CD8-positive, alpha-beta memory T cell (primary cell): ENCODE results near the gene ZBP1. TPM values are rescaled to one million over a fixed set of nuclear protein-coding genes. Genes with fewer than 3 reads are reported as not detected.
"Not testable (repeated sequence)": the region's sequence is repeated elsewhere in the genome, so short reads cannot be mapped to it uniquely, and the experiment has no call there.

Experiments used
- CTCF ChIA-PET: fragments of 350-600 bp; sonication (Branson Sonifier 250); formaldehyde crosslinking; loops from one replicate; lab custom pipeline; 2021; ENCODE audit warnings: antibody characterized with exemption; lab: Charles Lee
- POLR2A ChIA-PET: fragments of 350-600 bp; sonication (Branson Sonifier 250); formaldehyde crosslinking; loops from one replicate; lab custom pipeline; 2021; ENCODE audit warnings: antibody characterized with exemption; lab: Charles Lee
- DNase-seq, 5 donors: peaks; one replicate each; pipeline versions ENCODE4 v3.0.0 to v3.0.0-alpha.2; 2020 to 2022; ENCODE audit warnings: mixed read lengths in 1 of 5
- H3K27ac ChIP-seq: one replicate; pipeline ENCODE4 v1.7.0; 2013; ENCODE audit warnings: low read depth, mild to moderate bottlenecking, low read length, moderate library complexity
- H3K27me3 ChIP-seq: 2 replicates; pipeline ENCODE4 v1.7.0; 2013; ENCODE audit warnings: low read length, mild to moderate bottlenecking; ENCODE audit not compliant: insufficient read depth, poor library complexity, severe bottlenecking
- H3K36me3 ChIP-seq: 2 replicates; pipeline ENCODE4 v1.7.0; 2013; ENCODE audit warnings: mild to moderate bottlenecking, low read length, moderate library complexity; ENCODE audit not compliant: insufficient read depth
- H3K4me1 ChIP-seq: 2 replicates; pipeline ENCODE4 v1.7.0; 2013; ENCODE audit warnings: mild to moderate bottlenecking, low read length, moderate library complexity; ENCODE audit not compliant: insufficient read depth
- H3K4me3 ChIP-seq: 2 replicates; pipeline ENCODE4 v1.7.0; 2013; ENCODE audit warnings: mild to moderate bottlenecking, low read length
- H3K9me3 ChIP-seq: 2 replicates; pipeline ENCODE4 v1.7.0; 2013; ENCODE audit warnings: mild to moderate bottlenecking, low read length
- H3K27ac Mint-ChIP-seq, 8 donors: one replicate each; pipeline ENCODE4 v1.8.0; 2020 to 2021; ENCODE audit warnings: mixed read lengths in 8 of 8, mild to moderate bottlenecking in 6 of 8, inconsistent platforms in 3 of 8, moderate library complexity in 3 of 8
- H3K27me3 Mint-ChIP-seq, 2 donors: one replicate each; pipeline ENCODE4 v1.8.0; 2020 to 2021; ENCODE audit warnings: mixed read lengths in 2 of 2, mild to moderate bottlenecking in 1 of 2, moderate library complexity in 1 of 2
- H3K36me3 Mint-ChIP-seq, 3 donors: one replicate each; pipeline ENCODE4 v1.8.0; 2020 to 2021; ENCODE audit warnings: mixed read lengths in 3 of 3, inconsistent platforms in 1 of 3, mild to moderate bottlenecking in 1 of 3
- H3K4me1 Mint-ChIP-seq, 3 donors: one replicate each; pipeline ENCODE4 v1.8.0; 2020 to 2021; ENCODE audit warnings: mixed read lengths in 3 of 3, inconsistent platforms in 1 of 3, mild to moderate bottlenecking in 1 of 3
- H3K4me3 Mint-ChIP-seq, 7 donors: one replicate each; pipeline ENCODE4 v1.8.0; 2020 to 2021; ENCODE audit warnings: mixed read lengths in 7 of 7, mild to moderate bottlenecking in 6 of 7, moderate library complexity in 4 of 7, inconsistent platforms in 2 of 7
- H3K9me3 Mint-ChIP-seq, 5 donors: one replicate each; pipeline ENCODE4 v1.8.0; 2020 to 2022; ENCODE audit warnings: mixed read lengths in 5 of 5, mild to moderate bottlenecking in 3 of 5, moderate library complexity in 2 of 5, inconsistent platforms in 1 of 5
- polyA plus RNA-seq: library from polyadenylated mRNA; unstranded; fragments of 300-500 nt; fragmentation: Illumina TruSeq; gene quantifications from one replicate; pipeline ENCODE4 v1.2.3, GENCODE V29; 2021
- total RNA-seq, 2 experiments: library from RNA; stranded (reverse); gene quantifications; one replicate each; pipeline ENCODE4 v1.2.3, GENCODE V29; 2021

The ZBP1 gene
- total and polyA plus RNA-seq, 3 experiments from 2014 or later: 1.8 to 14.6 (median 2.4) TPM

DNA sequence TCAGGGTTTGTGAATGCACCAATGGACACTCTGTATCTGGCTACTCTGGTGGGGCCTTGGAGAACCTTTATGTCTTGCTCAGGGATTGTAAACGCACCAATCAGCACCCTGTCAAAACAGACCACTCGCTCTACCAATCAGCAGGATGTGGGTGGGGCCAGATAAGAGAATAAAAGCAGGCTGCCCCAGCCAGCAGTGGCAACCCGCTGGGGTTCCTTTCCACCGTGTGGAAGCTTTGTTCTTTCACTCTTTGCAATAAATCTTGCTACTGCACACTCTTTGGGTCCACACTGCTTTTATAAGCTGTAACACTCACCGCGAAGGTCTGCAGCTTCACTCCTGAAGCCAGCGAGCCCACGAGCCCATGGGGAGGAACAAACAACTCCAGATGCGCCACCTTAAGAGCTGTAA, 9.3 kb upstream of the ZBP1 start:
- DNase-seq: peak in 1 of 5 donors; percentile 48
- H3K9me3 ChIP-seq, H3K27me3 Mint-ChIP-seq, H3K27me3 ChIP-seq, H3K36me3 ChIP-seq, H3K27ac ChIP-seq: not testable (repeated sequence)
- CTCF ChIA-PET: interaction anchor here (1.3 to 4.1 kb wide), 4 partner anchors 10 to 33 kb away, joined by 5 to 48 read pairs (median 10); partner anchors contain the start of gene ZBP1
- H3K9me3 Mint-ChIP-seq: peaks cover 0 to 12% (median 4%) of the 10 kb centered on the region in 5 donors
- Histone ChIP-seq H3K4me3 (peak overlapping the region; percentile 47), H3K4me1 (peaks cover 65% of the 10 kb centered on the region)
- H3K4me3 Mint-ChIP-seq: peak overlapping the region; percentile 76 to 90 (median 86)
- peak overlapping the region; percentile 92 to 99 (median 96) for H3K27ac Mint-ChIP-seq
- H3K4me1 Mint-ChIP-seq: peaks cover 63 to 90% (median 88%) of the 10 kb centered on the region in 3 donors
- peaks cover 0 to 16% (median 3%) of the 10 kb centered on the region in 3 donors for H3K36me3 Mint-ChIP-seq
- POLR2A ChIA-PET: interaction anchor here (0.6 to 4.0 kb wide), 4 partner anchors 10 to 237 kb away, joined by 4 to 46 read pairs (median 5); partner anchors contain the start of gene ZBP1

DNA sequence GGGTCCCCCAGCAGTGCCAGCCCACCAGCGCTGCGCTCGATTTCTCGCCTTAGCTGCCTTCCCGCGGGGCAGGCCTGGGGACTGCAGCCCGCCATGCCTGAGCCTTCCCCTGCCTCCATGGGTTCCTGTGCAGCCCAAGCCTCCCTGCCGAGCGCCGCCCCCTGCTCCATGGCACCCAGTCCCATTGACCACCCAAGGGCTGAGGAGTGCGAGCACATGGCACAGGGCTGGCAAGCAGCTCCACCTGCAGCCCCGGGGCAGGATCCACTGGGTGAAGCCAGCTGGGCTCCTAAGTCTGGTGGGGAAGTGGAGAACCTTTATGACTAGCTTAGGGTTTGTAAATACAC, 8.7 kb upstream of the ZBP1 start:
- not testable (repeated sequence) for H3K4me3 ChIP-seq, H3K27me3 Mint-ChIP-seq, H3K27me3 ChIP-seq, H3K27ac ChIP-seq, H3K9me3 ChIP-seq, H3K9me3 Mint-ChIP-seq, DNase-seq, H3K36me3 ChIP-seq
- POLR2A ChIA-PET: interaction anchor here (1.2 to 4.0 kb wide), 4 partner anchors 9 to 236 kb away, joined by 4 to 46 read pairs (median 4); partner anchors contain the start of gene ZBP1
- CTCF ChIA-PET: interaction anchor here (1.4 to 4.1 kb wide), 5 partner anchors 10 to 32 kb away, joined by 3 to 48 read pairs (median 7); partner anchors contain the start of gene ZBP1
- Mint-ChIP-seq H3K27ac (peak overlapping the region; percentile 92 to 99 (median 96)), H3K4me1 (peaks cover 57 to 84% (median 82%) of the 10 kb centered on the region in 3 donors), H3K36me3 (peaks cover 0 to 16% (median 3%) of the 10 kb centered on the region in 3 donors), H3K4me3 (peak overlapping the region in 6 of 7 donors; percentile 81 to 90 (median 86))
- peaks cover 60% of the 10 kb centered on the region for H3K4me1 ChIP-seq

DNA sequence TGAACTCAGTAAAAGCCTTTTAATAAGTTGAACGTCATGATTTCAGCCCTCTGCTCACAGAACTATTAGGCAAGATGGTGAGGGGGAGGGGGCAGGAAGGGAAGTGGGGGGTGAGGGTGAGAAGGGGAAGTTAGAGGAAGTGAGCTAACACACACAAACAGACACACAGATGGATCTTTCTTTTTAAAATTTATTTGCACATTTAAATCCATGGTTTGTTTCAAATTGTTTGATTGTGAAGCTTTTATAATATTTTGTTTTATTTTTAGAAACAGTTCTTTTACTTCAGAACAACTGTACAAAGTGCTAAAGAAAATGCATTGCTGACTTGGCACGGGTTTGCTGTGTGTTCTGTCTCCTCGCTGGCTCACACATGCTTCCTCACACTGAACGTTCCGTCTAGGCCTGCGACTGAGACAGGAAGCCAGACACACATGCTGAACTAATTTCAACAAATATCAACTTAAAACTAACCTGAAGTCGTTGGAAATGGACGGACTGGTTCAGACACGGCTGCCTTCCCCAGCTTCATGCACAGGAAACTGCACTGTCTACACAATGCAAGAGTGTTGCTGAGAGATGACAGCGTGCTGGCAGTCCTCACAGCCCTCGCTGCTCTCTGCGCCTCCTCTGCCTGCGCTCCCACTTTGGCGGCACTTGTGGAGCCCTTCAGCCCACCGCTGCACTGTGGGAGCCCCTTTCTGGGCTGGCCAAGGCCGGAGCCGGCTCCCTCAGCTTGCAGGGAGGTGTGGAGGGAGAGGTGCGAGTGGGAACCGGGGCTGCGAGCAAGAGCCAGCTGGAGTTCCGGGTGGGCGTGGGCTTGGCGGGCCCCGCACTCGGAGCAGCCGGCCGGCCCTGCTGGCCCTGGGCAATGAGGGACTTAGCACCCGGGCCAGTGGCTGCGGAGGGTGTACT, 8.1 kb upstream of the ZBP1 start:
- H3K4me3 ChIP-seq: peak overlapping the region; percentile 66
- CTCF ChIA-PET: interaction anchor here (0.8 to 4.1 kb wide), 8 partner anchors 9 to 32 kb away, joined by 3 to 48 read pairs (median 6); partner anchors contain the start of gene ZBP1
- peak overlapping the region; percentile 93 to 100 (median 98) for H3K27ac Mint-ChIP-seq
- peaks cover 54% of the 10 kb centered on the region for H3K4me1 ChIP-seq
- peak overlapping the region; percentile 68 for H3K27ac ChIP-seq
- peaks cover 0 to 16% (median 3%) of the 10 kb centered on the region in 3 donors for H3K36me3 Mint-ChIP-seq
- H3K36me3 ChIP-seq: no peaks in the 10 kb centered on the region
- peak overlapping the region; percentile 61 to 96 (median 86) for H3K4me3 Mint-ChIP-seq
- POLR2A ChIA-PET: interaction anchor here (1.0 to 4.0 kb wide), 5 partner anchors 9 to 236 kb away, joined by 4 to 46 read pairs (median 5); partner anchors contain the start of genes PMEPA1 and ZBP1
- peaks cover 0 to 7% (median 2%) of the 10 kb centered on the region in 5 donors for H3K9me3 Mint-ChIP-seq
- H3K9me3 ChIP-seq: no peaks in the 10 kb centered on the region
- H3K27me3 ChIP-seq: no peaks in the 10 kb centered on the region
- peaks cover 53 to 78% (median 78%) of the 10 kb centered on the region in 3 donors for H3K4me1 Mint-ChIP-seq
- DNase-seq: peak; percentile 42 to 80 (median 68)
- H3K27me3 Mint-ChIP-seq: peaks cover 0 to 9% of the 10 kb centered on the region in 2 donors

DNA sequence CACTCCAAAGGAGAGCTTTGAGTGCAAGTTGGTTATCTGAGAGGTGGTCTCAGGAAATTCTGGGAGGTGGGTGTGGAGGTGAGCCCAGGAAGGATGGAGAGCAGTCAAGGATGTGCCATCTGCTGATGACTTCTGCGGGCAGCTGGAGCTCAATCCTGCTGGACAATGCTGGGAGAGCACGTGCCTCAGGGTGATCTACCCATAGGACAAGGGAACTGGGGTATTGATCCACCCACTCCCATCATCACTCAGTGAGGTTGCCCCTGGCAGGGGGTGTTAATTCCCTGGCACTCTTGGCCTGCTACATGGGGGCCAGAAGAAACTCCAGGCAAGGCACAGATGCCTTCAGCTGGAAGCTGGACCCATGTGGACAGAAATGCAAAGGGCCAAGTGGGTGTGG, 7.1 kb upstream of the ZBP1 start:
- Mint-ChIP-seq H3K4me3 (peak overlapping the region in 6 of 7 donors; percentile 61 to 96 (median 86)), H3K36me3 (peaks cover 0 to 16% (median 3%) of the 10 kb centered on the region in 3 donors), H3K27me3 (peaks cover 0 to 9% of the 10 kb centered on the region in 2 donors), H3K4me1 (peaks cover 54 to 77% (median 75%) of the 10 kb centered on the region in 3 donors), H3K9me3 (peaks cover 0 to 7% (median 2%) of the 10 kb centered on the region in 5 donors), H3K27ac (peak overlapping the region; percentile 93 to 100 (median 98))
- POLR2A ChIA-PET: interaction anchor here (1.0 to 4.0 kb wide), 3 partner anchors 8 to 83 kb away, joined by 4 to 46 read pairs (median 6); partner anchors contain the start of genes PMEPA1 and ZBP1
- Histone ChIP-seq H3K4me1 (peaks cover 59% of the 10 kb centered on the region), H3K9me3 (no peaks in the 10 kb centered on the region), H3K4me3 (peak overlapping the region; percentile 66), H3K27ac (peak overlapping the region; percentile 68), H3K36me3 (no peaks in the 10 kb centered on the region), H3K27me3 (no peaks in the 10 kb centered on the region)
- DNase-seq: no peak
- CTCF ChIA-PET: interaction anchor here (1.2 to 4.1 kb wide), 5 partner anchors 8 to 31 kb away, joined by 3 to 48 read pairs (median 11); partner anchors contain the start of gene ZBP1

DNA sequence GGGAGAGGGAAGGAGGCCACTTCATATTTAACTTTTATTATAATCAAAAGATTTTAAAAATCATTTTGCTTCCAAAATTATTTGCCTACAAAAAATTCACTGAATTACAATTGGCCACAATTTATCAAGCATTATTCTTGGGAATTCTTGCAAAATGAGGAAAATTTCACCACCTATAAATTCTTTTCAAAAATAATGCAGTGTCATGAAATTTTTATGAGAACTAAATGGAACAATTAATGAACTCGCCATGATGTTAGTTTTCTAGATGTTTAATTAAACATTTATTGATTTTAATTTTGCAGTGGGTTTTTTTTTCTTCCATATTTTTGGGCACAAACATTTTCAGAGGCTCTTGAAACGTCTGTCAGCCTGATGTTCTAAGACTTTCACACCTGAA, 5.8 kb upstream of the ZBP1 start:
- ChIA-PET CTCF (interaction anchor here (3.2 kb wide), 1 partner anchor 28 kb away, joined by 21 read pairs; no protein-coding TSS in a partner anchor), POLR2A (no interaction called here)
- H3K4me1 Mint-ChIP-seq: peaks cover 57 to 79% (median 73%) of the 10 kb centered on the region in 3 donors
- no peak for DNase-seq
- H3K4me3 ChIP-seq: no peak overlapping the region
- H3K4me3 Mint-ChIP-seq: peak overlapping the region in 1 of 7 donors; percentile 2
- no peaks in the 10 kb centered on the region for H3K27me3 ChIP-seq
- H3K27me3 Mint-ChIP-seq: peaks cover 0 to 2% of the 10 kb centered on the region in 2 donors
- H3K36me3 Mint-ChIP-seq: peaks cover 0 to 16% (median 3%) of the 10 kb centered on the region in 3 donors
- H3K27ac Mint-ChIP-seq: peak overlapping the region in 4 of 8 donors; percentile 29 to 94 (median 48)
- no peaks in the 10 kb centered on the region for H3K36me3 ChIP-seq
- H3K4me1 ChIP-seq: peaks cover 72% of the 10 kb centered on the region
- H3K9me3 Mint-ChIP-seq: peaks cover 0 to 7% (median 2%) of the 10 kb centered on the region in 5 donors
- H3K9me3 ChIP-seq: no peaks in the 10 kb centered on the region
- no peak overlapping the region for H3K27ac ChIP-seq

DNA sequence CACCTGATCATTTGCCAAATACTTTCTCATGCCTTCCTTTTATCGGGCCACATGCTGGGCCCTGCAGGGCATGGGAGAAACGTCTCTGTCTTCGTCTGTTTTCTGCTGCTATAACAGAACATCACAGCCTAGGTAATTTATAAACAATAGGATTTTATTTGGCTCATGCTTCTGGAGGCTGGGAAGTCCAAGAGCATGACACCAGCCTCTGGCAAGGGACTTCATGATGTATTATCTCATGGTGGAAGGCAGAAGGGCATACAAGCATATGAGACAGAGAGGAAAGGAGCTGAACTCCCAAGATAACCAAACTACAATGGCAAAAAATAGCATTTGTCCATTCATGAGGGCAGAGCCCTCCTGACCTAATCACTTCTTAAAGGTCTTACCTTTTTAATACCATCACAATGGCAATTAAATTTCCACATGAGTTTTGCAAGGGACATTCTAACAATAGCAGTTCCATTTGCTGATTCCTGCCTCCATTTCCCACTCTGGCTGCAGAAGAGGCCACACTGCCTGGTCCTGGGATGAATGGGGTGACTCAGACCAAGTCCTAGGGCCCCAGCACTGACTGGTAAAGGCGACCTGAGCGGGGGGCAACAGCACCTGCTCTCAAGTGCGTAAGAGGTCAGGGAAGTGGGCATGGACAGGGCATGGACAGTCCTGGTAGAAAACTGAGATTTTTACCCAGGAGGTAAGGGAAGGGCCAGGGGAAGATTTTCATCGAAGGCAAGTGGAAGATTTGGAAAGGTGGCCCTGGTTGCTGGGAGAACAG, 5.1 kb upstream of the ZBP1 start:
- Histone ChIP-seq H3K4me3 (no peak overlapping the region), H3K4me1 (peaks cover 73% of the 10 kb centered on the region), H3K27ac (no peak overlapping the region), H3K9me3 (no peaks in the 10 kb centered on the region), H3K36me3 (no peaks in the 10 kb centered on the region), H3K27me3 (no peaks in the 10 kb centered on the region)
- CTCF ChIA-PET: no interaction called here
- peaks cover 61 to 80% (median 73%) of the 10 kb centered on the region in 3 donors for H3K4me1 Mint-ChIP-seq
- peaks cover 0 to 7% (median 2%) of the 10 kb centered on the region in 5 donors for H3K9me3 Mint-ChIP-seq
- no peak for DNase-seq
- H3K36me3 Mint-ChIP-seq: peaks cover 0 to 16% (median 3%) of the 10 kb centered on the region in 3 donors
- peak overlapping the region in 4 of 8 donors; percentile 77 to 92 (median 81) for H3K27ac Mint-ChIP-seq
- POLR2A ChIA-PET: no interaction called here
- H3K27me3 Mint-ChIP-seq: peaks cover 0 to 2% of the 10 kb centered on the region in 2 donors
- no peak overlapping the region for H3K4me3 Mint-ChIP-seq

DNA sequence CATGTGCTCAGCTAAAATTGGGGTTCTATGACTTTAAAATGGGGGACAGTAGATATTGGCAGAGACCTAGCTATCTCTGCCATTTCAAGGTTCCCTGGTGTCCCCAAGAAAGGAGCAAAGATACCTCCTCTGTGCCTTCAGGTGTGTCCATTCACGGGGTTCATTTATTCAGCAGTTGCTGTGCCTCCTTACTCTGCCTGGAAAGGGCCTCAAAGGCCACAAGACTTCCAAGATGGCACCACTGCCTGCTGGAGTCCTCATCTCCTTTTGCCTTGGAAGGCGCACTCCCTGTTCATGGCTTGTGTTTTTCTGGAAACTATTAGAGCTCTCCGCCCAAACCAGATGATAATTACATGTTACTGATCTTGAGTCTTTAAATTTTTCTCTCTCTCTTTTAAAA, 3.9 kb upstream of the ZBP1 start:
- Histone ChIP-seq H3K9me3 (no peaks in the 10 kb centered on the region), H3K36me3 (no peaks in the 10 kb centered on the region), H3K27ac (no peak overlapping the region), H3K4me1 (peaks cover 71% of the 10 kb centered on the region), H3K4me3 (no peak overlapping the region), H3K27me3 (no peaks in the 10 kb centered on the region)
- ChIA-PET CTCF (interaction anchor here (1.0 to 10.5 kb wide), 4 partner anchors 10 to 57 kb away, joined by 3 to 92 read pairs (median 25); no protein-coding TSS in a partner anchor), POLR2A (no interaction called here)
- Mint-ChIP-seq H3K27me3 (peaks cover 0 to 1% of the 10 kb centered on the region in 2 donors), H3K4me3 (peak overlapping the region in 1 of 7 donors; percentile 39), H3K27ac (peak overlapping the region in 3 of 8 donors; percentile 23 to 83 (median 77)), H3K4me1 (peaks cover 59 to 78% (median 71%) of the 10 kb centered on the region in 3 donors), H3K9me3 (peaks cover 0 to 7% (median 2%) of the 10 kb centered on the region in 5 donors), H3K36me3 (peaks cover 0 to 16% (median 6%) of the 10 kb centered on the region in 3 donors)
- no peak for DNase-seq
